ENCODE measurements around the gene ABRAXAS1.

ABRAXAS1 gene

GRCh38 chr4:83454686-83455085 is 30.2 kb downstream of the ABRAXAS1 start:
- no peak for DNase-seq (ENCODE audit: low spot score)

GRCh38 chr4:83449009-83449408 is 35.9 kb downstream of the ABRAXAS1 start:
- no peak for DNase-seq (ENCODE audit: low spot score)

DNA sequence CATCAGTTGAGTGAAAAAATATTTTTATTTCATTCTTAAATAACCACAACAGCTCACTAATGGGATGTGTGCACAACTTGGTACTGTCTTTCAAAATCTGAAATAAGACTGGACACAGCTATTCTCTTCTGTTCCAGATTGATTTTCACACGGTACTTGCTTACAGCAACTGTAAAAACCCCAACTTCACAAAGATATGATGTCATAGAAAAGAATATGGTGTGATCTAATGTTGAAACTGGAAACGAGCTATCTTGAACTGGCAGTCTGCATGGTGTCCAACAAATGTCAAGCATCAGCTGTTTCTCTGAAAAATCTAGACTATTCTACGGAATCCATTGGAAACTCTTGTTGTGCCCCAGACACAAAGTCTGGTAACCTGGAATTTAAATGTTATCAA is 44.0 kb downstream of the ABRAXAS1 start:
- DNase-seq (ENCODE audit: low spot score) = no peak

DNA sequence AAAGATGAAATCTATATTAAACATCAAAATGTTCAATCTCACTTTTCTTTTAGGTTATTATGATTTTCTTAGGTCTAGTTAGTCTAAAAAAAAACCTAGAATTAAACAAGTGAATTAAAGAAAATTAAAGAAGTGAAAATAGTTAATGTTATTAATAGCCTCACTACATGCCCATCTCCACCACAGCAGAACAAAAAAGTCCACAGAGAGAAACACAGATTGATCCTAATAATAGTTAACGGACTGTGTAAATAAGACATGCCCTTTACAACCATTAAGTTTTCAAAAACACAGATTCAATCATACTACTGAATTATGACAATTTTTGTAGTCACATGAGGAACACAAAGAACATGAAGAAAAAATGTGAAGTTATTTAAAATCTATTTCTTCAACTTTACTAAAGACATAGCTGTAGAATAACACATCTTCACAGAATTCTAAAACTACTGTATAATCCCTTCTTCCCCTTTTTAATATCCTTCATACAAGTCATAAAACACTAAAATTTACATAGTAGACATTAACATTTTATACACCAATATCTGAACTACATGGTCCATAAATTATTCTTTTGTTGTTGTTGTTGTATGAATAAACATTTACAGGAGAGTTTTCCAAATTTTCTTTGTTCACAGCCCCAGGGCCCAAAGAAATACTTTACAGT is 44.6 kb downstream of the ABRAXAS1 start:
- no peak for DNase-seq (ENCODE audit: low spot score)

- DNase-seq (ENCODE audit: low spot score) = no peak
These were observed 46.2 kb downstream of the ABRAXAS1 start for GRCh38 chr4:83438719-83439118.

GRCh38 chr4:83436680-83437079 is 48.2 kb downstream of the ABRAXAS1 start:
- DNase-seq (ENCODE audit: low spot score) = no peak

DNA sequence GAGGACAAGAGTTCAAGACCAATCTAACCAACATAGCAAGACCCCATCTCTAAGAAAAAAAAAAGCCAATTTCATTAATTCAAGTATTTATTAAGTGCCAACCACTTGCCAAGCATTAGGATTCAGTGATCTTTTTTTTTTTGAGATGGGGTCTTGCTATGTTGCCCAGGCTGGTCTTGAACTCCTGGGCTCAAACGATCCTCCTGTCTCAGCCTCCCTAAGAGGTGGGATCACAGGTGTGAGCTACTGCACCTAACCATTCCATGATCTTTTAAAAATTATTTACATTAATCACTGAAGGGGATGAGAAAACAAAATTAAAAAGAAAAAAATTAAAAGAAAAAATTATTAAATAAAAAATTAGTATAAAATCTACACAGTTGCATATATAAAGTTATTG is 53.7 kb downstream of the ABRAXAS1 start:
- no peak for DNase-seq (ENCODE audit: low spot score)

DNA sequence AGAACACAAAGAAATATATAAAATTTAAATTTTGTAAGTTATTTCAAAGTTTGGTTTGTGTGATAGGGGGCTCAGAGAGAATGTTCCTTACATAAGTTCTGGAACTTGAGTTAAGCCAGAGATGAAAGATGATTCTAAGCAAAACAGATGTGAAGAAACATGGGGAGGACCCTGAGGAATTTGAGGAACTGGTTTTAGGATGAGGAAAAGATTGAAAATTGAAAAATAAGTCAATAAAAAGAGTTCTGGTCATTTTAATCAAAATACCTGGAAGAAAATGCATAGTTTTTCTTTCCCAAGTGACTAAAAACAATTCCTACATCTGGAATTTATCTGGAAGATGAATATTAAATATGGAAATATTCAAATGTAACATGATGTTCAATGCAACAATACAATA is 66.7 kb downstream of the ABRAXAS1 start:
- no peak for DNase-seq (ENCODE audit: low spot score)

GRCh38 chr4:83417566-83417965 is 67.3 kb downstream of the ABRAXAS1 start:
- no peak for DNase-seq (ENCODE audit: low spot score)

GRCh38 chr4:83413676-83414075 is 71.2 kb downstream of the ABRAXAS1 start:
- DNase-seq (ENCODE audit: low spot score) = no peak

Measured in iPS-NIHi11 (cell line).